Measurements from ENCODE around the gene CAPN8.

- peak; percentile 92 for TF ChIP-seq CTCF (conservative IDR thresholded peaks at IDR 0.05)
- no peak for TF ChIP-seq EZH2 (IDR thresholded peaks at IDR 0.05; ENCODE audit: low read depth)
These were observed 108.9 kb downstream of the CAPN8 start for GRCh38 chr1:223556414-223557129.

Measured in PC-9 (cell line).